Measurements from ENCODE around the gene ITGAL. TPM values are rescaled to one million over a fixed set of nuclear protein-coding genes. Genes with fewer than 3 reads are reported as not detected.

Gene ITGAL
- total and polyA plus RNA-seq, 2 donors (not counting 1 experiment from before 2014, with no cell fraction given): 110 to 184 TPM

GRCh38 chr16:30478766-30479478 is 6.4 kb downstream of the ITGAL start:
- Histone ChIP-seq H2AFZ (ENCODE audit: insufficient read depth, low read depth, low read length, poor library complexity, severe bottlenecking) (no peak overlapping the region), H3K9me3 (ENCODE audit: control extremely low read depth in 1 of 3, control insufficient read depth in 2 of 3, insufficient read depth in 1 of 3, low read length in 2 of 3) (no peaks in the 10 kb centered on the region), H3K27me3 (replicated peaks in 1 of 4; ENCODE audit: control extremely low read depth in 1 of 4, control insufficient read depth in 3 of 4, insufficient read depth in 4 of 4, low read length in 3 of 4) (no peaks in the 10 kb centered on the region), H3K9ac (ENCODE audit: low read length) (no peak overlapping the region), H3K36me3 (replicated peaks in 1 of 2; ENCODE audit: control extremely low read depth in 1 of 2, control insufficient read depth in 1 of 2, extremely low read depth in 1 of 2, insufficient read depth in 2 of 2, low read length in 1 of 2) (peaks cover 7 to 59% of the 10 kb centered on the region in 2 experiments), H4K20me1 (ENCODE audit: control insufficient read depth, insufficient read depth, low read length, poor library complexity, severe bottlenecking) (no peaks in the 10 kb centered on the region), H3K4me2 (replicated peaks; ENCODE audit: low read depth, low read length, poor library complexity, severe bottlenecking) (no peak overlapping the region), H3K4me1 (ENCODE audit: control insufficient read depth in 2 of 2, insufficient read depth in 2 of 2, low read length in 2 of 2) (peaks cover 11 to 16% of the 10 kb centered on the region in 2 donors), H3K79me2 (ENCODE audit: control insufficient read depth, insufficient read depth, low read length) (peaks cover 7% of the 10 kb centered on the region), H3K27ac (ENCODE audit: low read length in 2 of 2) (peak overlapping the region in 1 of 2 donors; percentile 25), H3K4me3 (ENCODE audit: control extremely low read depth in 1 of 5, extremely low read depth in 1 of 5, insufficient read depth in 1 of 5, low read depth in 2 of 5, low read length in 4 of 5) (no peak overlapping the region)
- DNase-seq (no peak), ATAC-seq (ENCODE audit: low read depth) (peak; percentile 47)
- TF ChIP-seq CTCF (IDR thresholded peaks at IDR 0.05) (no peak), EZH2 (IDR thresholded peaks at IDR 0.05; ENCODE audit: borderline replicate concordance, insufficient read depth, low read depth, low read length, poor library complexity, severe bottlenecking) (no peak)
- no peaks in the 10 kb centered on the region for H3K27me3 Mint-ChIP-seq
- H3K4me3 Mint-ChIP-seq: no peak overlapping the region
- peak overlapping the region; percentile 59 for H3K27ac Mint-ChIP-seq
- POLR2A ChIA-PET: interaction anchor here (0.6 to 2.1 kb wide), 4 partner anchors 28 to 483 kb away, joined by 3 to 13 read pairs (median 6); partner anchors contain the start of gene HIRIP3
- intact Hi-C loops (cut with micrococcal nuclease): no loop called here
- no peaks in the 10 kb centered on the region for H3K9me3 Mint-ChIP-seq (ENCODE audit: insufficient read depth)
- H3K4me1 Mint-ChIP-seq: peaks cover 35% of the 10 kb centered on the region
- CTCF ChIA-PET: interaction anchor here (0.6 to 2.2 kb wide), 3 partner anchors 30 to 80 kb away, joined by 3 to 9 read pairs (median 4); partner anchors contain the start of gene DCTPP1
- 79% methylated on average over 12 of the region's 12 CpGs for WGBS (ENCODE audit: insufficient coverage)

DNA sequence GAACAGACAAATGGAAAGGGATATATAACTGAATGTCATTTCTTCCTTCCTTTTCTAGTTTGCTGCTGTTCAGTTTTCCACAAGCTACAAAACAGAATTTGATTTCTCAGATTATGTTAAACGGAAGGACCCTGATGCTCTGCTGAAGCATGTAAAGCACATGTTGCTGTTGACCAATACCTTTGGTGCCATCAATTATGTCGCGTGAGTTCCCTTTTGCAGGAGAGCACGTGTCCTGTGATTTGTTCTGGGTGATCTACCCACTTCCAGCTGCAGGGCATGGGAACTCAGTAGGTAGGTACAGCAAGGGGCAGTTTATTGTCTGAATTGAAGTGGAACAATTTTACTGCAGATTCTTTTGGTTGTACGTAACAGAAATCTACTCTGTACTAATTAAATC is 8.8 kb downstream of the ITGAL start:
- no peaks in the 10 kb centered on the region for H4K20me1 ChIP-seq (ENCODE audit: control insufficient read depth, insufficient read depth, low read length, poor library complexity, severe bottlenecking)
- no peak overlapping the region for H3K4me3 Mint-ChIP-seq
- TF ChIP-seq CTCF (IDR thresholded peaks at IDR 0.05): no peak
- TF ChIP-seq EZH2 (IDR thresholded peaks at IDR 0.05; ENCODE audit: borderline replicate concordance, insufficient read depth, low read depth, low read length, poor library complexity, severe bottlenecking): no peak

More for the DNA sequence above, 8.8 kb downstream of the ITGAL start:
- Mint-ChIP-seq H3K9me3 (ENCODE audit: insufficient read depth) (no peaks in the 10 kb centered on the region), H3K27ac (no peak overlapping the region), H3K4me1 (peaks cover 28% of the 10 kb centered on the region), H3K27me3 (no peaks in the 10 kb centered on the region)
- DNase-seq (no peak), ATAC-seq (ENCODE audit: low read depth) (no peak)
- H3K36me3 ChIP-seq (replicated peaks in 1 of 2; ENCODE audit: control extremely low read depth in 1 of 2, control insufficient read depth in 1 of 2, extremely low read depth in 1 of 2, insufficient read depth in 2 of 2, low read length in 1 of 2): peaks cover 7 to 61% of the 10 kb centered on the region in 2 experiments
- no peaks in the 10 kb centered on the region for H3K9me3 ChIP-seq (ENCODE audit: control extremely low read depth in 1 of 3, control insufficient read depth in 2 of 3, insufficient read depth in 1 of 3, low read length in 2 of 3)
- intact Hi-C loops (cut with micrococcal nuclease): no loop called here
- no peaks in the 10 kb centered on the region for H3K79me2 ChIP-seq (ENCODE audit: control insufficient read depth, insufficient read depth, low read length)
- no peak overlapping the region for H3K4me3 ChIP-seq (ENCODE audit: control extremely low read depth in 1 of 5, extremely low read depth in 1 of 5, insufficient read depth in 1 of 5, low read depth in 2 of 5, low read length in 4 of 5)
- ChIA-PET POLR2A (interaction anchor here (0.6 to 2.1 kb wide), 3 partner anchors 9 to 1131 kb away, joined by 3 to 13 read pairs (median 7); no protein-coding TSS in a partner anchor), CTCF (interaction anchor here (0.5 to 1.8 kb wide), 6 partner anchors 8 to 56 kb away, joined by 3 to 4 read pairs (median 3); partner anchors contain the start of gene ITGAL)
- peaks cover 7 to 9% of the 10 kb centered on the region in 2 donors for H3K4me1 ChIP-seq (ENCODE audit: control insufficient read depth in 2 of 2, insufficient read depth in 2 of 2, low read length in 2 of 2)
- no peaks in the 10 kb centered on the region for H3K27me3 ChIP-seq (replicated peaks in 1 of 4; ENCODE audit: control extremely low read depth in 1 of 4, control insufficient read depth in 3 of 4, insufficient read depth in 4 of 4, low read length in 3 of 4)
- no peak overlapping the region for H3K4me2 ChIP-seq (replicated peaks; ENCODE audit: low read depth, low read length, poor library complexity, severe bottlenecking)
- no peak overlapping the region for H3K27ac ChIP-seq (ENCODE audit: low read length in 2 of 2)
- no peak overlapping the region for H2AFZ ChIP-seq (ENCODE audit: insufficient read depth, low read depth, low read length, poor library complexity, severe bottlenecking)
- WGBS (ENCODE audit: insufficient coverage): 95% methylated on average over 4 of the region's 5 CpGs
- H3K9ac ChIP-seq (ENCODE audit: low read length): no peak overlapping the region

Measured in B cell (primary cell).